A549 (cell line): ENCODE data around the gene GABARAP. TPM values are rescaled to one million over a fixed set of nuclear protein-coding genes. Genes with fewer than 3 reads are reported as not detected.

Source experiments
- ATAC-seq, 2 experiments: fragments of 200-7000 bp in 1 of 2; fragments of >200 bp in 1 of 2; cut with Nextera tagmentation in 1 of 2; cut with Tn5 transposase in 1 of 2; 3 replicates each; pipeline versions ENCODE4 v1.8.0 to v1.9.1; 2018 to 2020; ENCODE audit warnings: mild to moderate bottlenecking in 1 of 2, moderate library complexity in 1 of 2
- CTCF ChIA-PET: fragments of 300-600 bp; sonication (Branson Sonifier 250); formaldehyde crosslinking; extraction: SDS; loops from one replicate; lab custom pipeline; 2021; ENCODE audit warnings: antibody characterized with exemption, inconsistent platforms; lab: Yijun Ruan, JAX
- POLR2A ChIA-PET: fragments of 350-600 bp; formaldehyde crosslinking; extraction: SDS; loops from one replicate; lab custom pipeline; 2021; ENCODE audit warnings: antibody characterized with exemption, inconsistent platforms; lab: Yijun Ruan, JAX
- DNase-seq, 2 experiments: peaks; one replicate each; pipeline versions ENCODE4 v3.0.0 to v3.0.0-alpha.2; 2011 to 2016; ENCODE audit warnings: low read depth in 1 of 2, low spot score in 1 of 2
- FAIRE-seq: peaks from 2 replicates; lab custom pipeline; 2011; peaks lifted over from hg19 to GRCh38; lab: Jason Lieb, UNC
- H3K27ac ChIP-seq, 2 experiments: fragments of >200 bp; sonication (Bioruptor Twin); formaldehyde crosslinking; 3 replicates each; pipeline ENCODE4 v1.5.1; 2016 to 2017
- H3K4me1 ChIP-seq: fragments of >200 bp; sonication (Bioruptor Twin); formaldehyde crosslinking; 3 replicates; pipeline ENCODE4 v1.6.1; 2016
- H3K4me2 ChIP-seq: fragments of >200 bp; sonication (Bioruptor Twin); formaldehyde crosslinking; 3 replicates; pipeline ENCODE4 v1.6.1; 2016
- H3K4me3 ChIP-seq: fragments of >200 bp; sonication (Bioruptor Twin); formaldehyde crosslinking; 3 replicates; pipeline ENCODE4 v1.5.1; 2016
- H3K9me3 ChIP-seq: fragments of >200 bp; sonication (Bioruptor Twin); formaldehyde crosslinking; 3 replicates; pipeline ENCODE4 v1.6.1; 2016
- BHLHE40 ChIP-seq: IDR thresholded peaks from 2 replicates; pipeline ENCODE4 v1.6.1; 2012; ENCODE audit warnings: low read depth, low read length, inconsistent platforms
- CBX8 ChIP-seq: fragments of 200-600 bp; sonication (generic); IDR thresholded peaks from 2 replicates; pipeline ENCODE4 v1.6.1; 2016
- E2F6 ChIP-seq: IDR thresholded peaks from 2 replicates; pipeline ENCODE4 v1.6.1; 2012; ENCODE audit warnings: low read depth, borderline replicate concordance
- HEYL ChIP-seq: fragments of 250-450 bp; sonication (Bioruptor Pico); IDR thresholded peaks from 2 replicates; pipeline ENCODE4 v1.8.0; 2021; ENCODE audit warnings: mild to moderate bottlenecking, moderate library complexity
- HOXB13 ChIP-seq: fragments of 250-450 bp; sonication (Bioruptor Pico); IDR thresholded peaks from 2 replicates; pipeline ENCODE4 v1.5.0; 2020; ENCODE audit warnings: low read depth, mild to moderate bottlenecking, moderate library complexity
- HOXB5 ChIP-seq: fragments of 250-450 bp; sonication (Bioruptor Pico); IDR thresholded peaks from 2 replicates; pipeline ENCODE4 v1.5.0; 2020; ENCODE audit warnings: mild to moderate bottlenecking, moderate library complexity
- MAX ChIP-seq: IDR thresholded peaks from 2 replicates; pipeline ENCODE4 v1.6.1; 2012
- MAZ ChIP-seq: fragments of 150-350 bp; IDR thresholded peaks from 2 replicates; pipeline ENCODE4 v1.6.1; 2014; ENCODE audit warnings: antibody characterized with exemption, low read depth, low read length, borderline replicate concordance
- RAD21 ChIP-seq, 2 experiments: fragments of >200 bp in 1 of 2; sonication (Bioruptor Twin) in 1 of 2; formaldehyde crosslinking in 1 of 2; IDR thresholded peaks in 1 of 2; conservative IDR thresholded peaks in 1 of 2; 2 replicates in 1 of 2; 3 replicates in 1 of 2; pipeline ENCODE4 v1.6.1; 2012 to 2018; ENCODE audit warnings: inconsistent platforms in 1 of 2
- REST ChIP-seq: fragments of 200-600 bp; sonication (generic); IDR thresholded peaks from 2 replicates; pipeline ENCODE4 v1.6.1; 2016; ENCODE audit warnings: antibody characterized with exemption, mild to moderate bottlenecking, moderate library complexity
- RFX5 ChIP-seq: fragments of 450-650 bp; IDR thresholded peaks from 2 replicates; pipeline ENCODE4 v1.7.1; 2014; ENCODE audit warnings: antibody characterized with exemption, mild to moderate bottlenecking, moderate library complexity
- SMC3 ChIP-seq: fragments of >200 bp; sonication (Bioruptor Twin); formaldehyde crosslinking; IDR thresholded peaks from 3 replicates; pipeline ENCODE4 v1.6.1; 2018; ENCODE audit warnings: inconsistent platforms
- SREBF2 ChIP-seq: fragments of 450-650 bp; IDR thresholded peaks from 2 replicates; pipeline ENCODE4 v1.6.1; 2014; ENCODE audit warnings: mild to moderate bottlenecking, moderate library complexity
- TP53 ChIP-seq: fragments of 250-450 bp; sonication (Bioruptor Pico); IDR thresholded peaks from 2 replicates; pipeline ENCODE4 v1.5.0; 2021; ENCODE audit warnings: mild to moderate bottlenecking, moderate library complexity
- USF2 ChIP-seq: fragments of 450-650 bp; IDR thresholded peaks from 2 replicates; pipeline ENCODE4 v1.6.1; 2014; ENCODE audit warnings: antibody characterized with exemption
- ZC3H11A ChIP-seq: fragments of 450-650 bp; IDR thresholded peaks from 2 replicates; pipeline ENCODE4 v1.6.1; 2014; ENCODE audit warnings: antibody characterized with exemption, mild to moderate bottlenecking
- WGBS: methylation state at CpG from one replicate; pipeline ENCODE4 v1.1.6; 2017; ENCODE audit errors: missing lambda C conversion rate; 5-methylcytosine and 5-hydroxymethylcytosine counted together
- polyA plus RNA-seq, 4 experiments: library from polyadenylated mRNA; depleted of rRNA in 3 of 4; stranded (reverse); fragments of >200 nt; fragmentation: RNase III in 1 of 4; extraction: RNeasy Plus Mini Kit Qiagen cat#74134 plus additional on column Dnase treatment in 1 of 4; gene quantifications; 2 replicates in 3 of 4; 3 replicates in 1 of 4; pipeline ENCODE4 v1.2.3, GENCODE V29; 2011 to 2017

Gene GABARAP
- polyA plus RNA-seq, 2 of the 4 experiments (the other 2 are of a cell fraction) = 399 to 504 TPM

GRCh38 chr17:7282752-7283321 is 40.6 kb upstream of the GABARAP start:
- Histone ChIP-seq H3K4me3 (no peak overlapping the region), H3K4me1 (peaks cover 11% of the 10 kb centered on the region), H3K9me3 (no peaks in the 10 kb centered on the region), H3K27ac (no peak overlapping the region), H3K4me2 (no peak overlapping the region)
- FAIRE-seq (no peak), ATAC-seq (no peak), DNase-seq (no peak)
- ChIA-PET CTCF (interaction anchor here (1.1 to 13.5 kb wide), 12 partner anchors 8 to 278 kb away, joined by 3 to 446 read pairs (median 6); partner anchors contain the start of gene GABARAP), POLR2A (interaction anchor here (1.1 kb wide), 1 partner anchor 22 kb away, joined by 11 read pairs; no protein-coding TSS in a partner anchor)
- WGBS = 72% methylated on average over 6 of the region's 6 CpGs
- TF ChIP-seq SMC3 (no peak), REST (peak; percentile 34; the same call in 1 of the 2 replicates), MAX (no peak)

- DNase-seq (no peak), ATAC-seq (no peak), FAIRE-seq (no peak)
- peaks cover 11% of the 10 kb centered on the region for H3K4me1 ChIP-seq
- WGBS = 64% methylated on average over 34 of the region's 43 CpGs
- POLR2A ChIA-PET = interaction anchor here (0.6 to 1.1 kb wide), 2 partner anchors 23 to 105 kb away, joined by 5 to 11 read pairs; no protein-coding TSS in a partner anchor
- H3K9me3 ChIP-seq = no peaks in the 10 kb centered on the region
- CTCF ChIA-PET = interaction anchor here (0.7 to 13.5 kb wide), 16 partner anchors 9 to 276 kb away, joined by 3 to 446 read pairs (median 11); partner anchors contain the start of gene GABARAP
- H3K4me3 ChIP-seq = peak overlapping the region; percentile 46
- no peak for TF ChIP-seq ZC3H11A
- TF ChIP-seq E2F6 = no peak
- no peak for TF ChIP-seq MAZ
- no peak for TF ChIP-seq HOXB13 (CRISPR knock-in tag)
- TF ChIP-seq CBX8 = no peak
- TF ChIP-seq RAD21 (conservative IDR thresholded peaks at IDR 0.05 in 1 of 2, IDR thresholded peaks at IDR 0.05 in 1 of 2) = no peak
- no peak for TF ChIP-seq MAX
- TF ChIP-seq HOXB5 (CRISPR knock-in tag) = no peak
- no peak for TF ChIP-seq BHLHE40
- TF ChIP-seq TP53 (CRISPR knock-in tag) = no peak
- TF ChIP-seq SREBF2 = no peak
- no peak for TF ChIP-seq REST
- no peak for TF ChIP-seq USF2
- TF ChIP-seq HEYL = no peak
- no peak for TF ChIP-seq RFX5
- H3K4me2 ChIP-seq = peak overlapping the region; percentile 95
- peak overlapping the region; percentile 40 to 74; a peak in 5 of 6 replicates for H3K27ac ChIP-seq
These were observed 39.9 kb upstream of the GABARAP start for GRCh38 chr17:7281953-7282751.
